CD4-positive, alpha-beta T cell treated with Interleukin-17A for 4 hours (primary cell): ENCODE measurements around the gene HRNR.
"Not testable (repeated sequence)": the region's sequence is repeated elsewhere in the genome, so short reads cannot be mapped to it uniquely, and the experiment has no call there.

Experiments used
- DNase-seq: peaks from one replicate; pipeline ENCODE4 v3.0.0-alpha.2; 2020; ENCODE audit warnings: mixed read lengths

The HRNR gene

GRCh38 chr1:152224093-152224492 is at the start of gene HRNR:
Gene HRNR, minus strand, starts transcription at chr1:152224193. Its CDS starts 940 bp downstream, at chr1:152223253.
- no peak for DNase-seq

- DNase-seq: not testable (repeated sequence)
Measured at GRCh38 chr1:152256394-152256793, 32.4 kb upstream of the HRNR start.

GRCh38 chr1:152252157-152252556 is 28.2 kb upstream of the HRNR start:
- no peak for DNase-seq

GRCh38 chr1:152251391-152251790 is 27.4 kb upstream of the HRNR start:
- no peak for DNase-seq

- DNase-seq: no peak
Measured at GRCh38 chr1:152247316-152247715, 23.3 kb upstream of the HRNR start.

- no peak for DNase-seq
Measured at GRCh38 chr1:152244576-152245273, 20.7 kb upstream of the HRNR start.

- DNase-seq: no peak
Measured at GRCh38 chr1:152237093-152237492, 13.1 kb upstream of the HRNR start.

- no peak for DNase-seq
Measured at GRCh38 chr1:152228831-152229230, 4.8 kb upstream of the HRNR start.

GRCh38 chr1:152227310-152227928 is 3.4 kb upstream of the HRNR start:
- DNase-seq: no peak

- no peak for DNase-seq
Measured at GRCh38 chr1:152225678-152226077, 1.7 kb upstream of the HRNR start.

GRCh38 chr1:152220166-152221163 is 3.5 kb downstream of the HRNR start:
- no peak for DNase-seq

- not testable (repeated sequence) for DNase-seq
Measured at GRCh38 chr1:152219438-152219837, 4.6 kb downstream of the HRNR start.

- no peak for DNase-seq
Measured at GRCh38 chr1:152218762-152219436, 5.1 kb downstream of the HRNR start.

GRCh38 chr1:152215604-152216003 is 8.4 kb downstream of the HRNR start:
- DNase-seq: not testable (repeated sequence)

- not testable (repeated sequence) for DNase-seq
Measured at GRCh38 chr1:152214911-152215310, 9.1 kb downstream of the HRNR start.

- DNase-seq: no peak
Measured at GRCh38 chr1:152198982-152199381, 25.0 kb downstream of the HRNR start.

- no peak for DNase-seq
Measured at GRCh38 chr1:152197361-152197941, 26.5 kb downstream of the HRNR start.

- DNase-seq: no peak
Measured at GRCh38 chr1:152191711-152192110, 32.3 kb downstream of the HRNR start.

GRCh38 chr1:152191260-152191659 is 32.7 kb downstream of the HRNR start:
- no peak for DNase-seq

GRCh38 chr1:152190589-152190988 is 33.4 kb downstream of the HRNR start:
- no peak for DNase-seq

- peak; percentile 76 for DNase-seq
Measured at GRCh38 chr1:152189657-152190442, 34.1 kb downstream of the HRNR start.
